ENCODE measurements around the gene RHEB. TPM values are rescaled to one million over a fixed set of nuclear protein-coding genes. Genes with fewer than 3 reads are reported as not detected.

Gene RHEB
- total and polyA plus RNA-seq, 2 experiments from 2014 or later: 101 to 239 TPM

DNA sequence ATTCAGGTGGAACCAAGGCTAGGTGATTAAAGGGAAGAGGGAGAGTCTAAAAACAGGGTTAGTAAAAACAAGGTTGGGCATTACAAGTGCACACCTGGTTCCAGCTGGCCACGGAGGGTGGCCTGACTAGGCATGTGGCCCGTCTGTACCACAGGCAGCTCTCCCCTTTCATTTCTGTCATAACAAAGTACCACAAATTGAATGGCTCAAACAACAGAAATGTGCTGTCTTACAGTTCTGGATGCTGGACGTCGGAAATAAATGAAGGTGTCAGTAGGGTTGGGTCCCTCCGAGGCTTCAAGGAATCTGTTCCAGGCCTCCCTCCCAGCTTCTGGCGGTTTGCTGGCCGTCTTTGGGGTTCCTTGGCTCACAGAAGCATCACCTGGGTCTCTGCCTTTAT is 96.5 kb downstream of the RHEB start:
- Mint-ChIP-seq H3K4me3 (no peak overlapping the region), H3K27ac (no peak overlapping the region), H3K9me3 (peaks cover 37% of the 10 kb centered on the region), H3K27me3 (ENCODE audit: insufficient read depth, low read depth, poor library complexity) (peaks cover 7% of the 10 kb centered on the region), H3K4me1 (peaks cover 6% of the 10 kb centered on the region), H3K36me3 (ENCODE audit: low read depth) (peaks cover 14% of the 10 kb centered on the region; the same call in 2 of the 3 replicates)
- Histone ChIP-seq H3K4me3 (no peak overlapping the region), H3K4me2 (no peak overlapping the region), H3K27me3 (ENCODE audit: insufficient read depth) (no peaks in the 10 kb centered on the region), H3K4me1 (ENCODE audit: insufficient read depth) (peaks cover 4% of the 10 kb centered on the region), H3F3A (replicated peaks; ENCODE audit: low read depth) (no peaks in the 10 kb centered on the region), H3K79me2 (replicated peaks; ENCODE audit: insufficient read depth) (no peaks in the 10 kb centered on the region), H3K27ac (ENCODE audit: low read depth) (no peak overlapping the region), H4K20me1 (replicated peaks; ENCODE audit: insufficient read depth) (no peaks in the 10 kb centered on the region), H2AFZ (no peak overlapping the region), H3K9me2 (ENCODE audit: insufficient read depth) (no peaks in the 10 kb centered on the region), H3K36me3 (ENCODE audit: insufficient read depth) (no peaks in the 10 kb centered on the region; the same call in 1 of the 2 replicates)
- DNase-seq (ENCODE audit: low spot score) (no peak), ATAC-seq (no peak)
- TF ChIP-seq CREB1 (CRISPR knock-in tag; IDR thresholded peaks at IDR 0.05; ENCODE audit: low read depth) (no peak), JUNB (IDR thresholded peaks at IDR 0.05; ENCODE audit: unreplicated experiment) (no peak), CTCF (conservative IDR thresholded peaks at IDR 0.05; ENCODE audit: low read depth in 2 of 2) (no peak), ZNF114 (CRISPR knock-in tag; IDR thresholded peaks at IDR 0.05) (no peak), NANOG (IDR thresholded peaks at IDR 0.05; ENCODE audit: borderline replicate concordance) (no peak), POLR2AphosphoS5 (IDR thresholded peaks at IDR 0.05; ENCODE audit: low read depth) (no peak), EZH2phosphoT487 (IDR thresholded peaks at IDR 0.05; ENCODE audit: unreplicated experiment) (no peak), STAT1 (IDR thresholded peaks at IDR 0.05; ENCODE audit: unreplicated experiment) (no peak)
- TF ChIP-seq, protein P1, sequence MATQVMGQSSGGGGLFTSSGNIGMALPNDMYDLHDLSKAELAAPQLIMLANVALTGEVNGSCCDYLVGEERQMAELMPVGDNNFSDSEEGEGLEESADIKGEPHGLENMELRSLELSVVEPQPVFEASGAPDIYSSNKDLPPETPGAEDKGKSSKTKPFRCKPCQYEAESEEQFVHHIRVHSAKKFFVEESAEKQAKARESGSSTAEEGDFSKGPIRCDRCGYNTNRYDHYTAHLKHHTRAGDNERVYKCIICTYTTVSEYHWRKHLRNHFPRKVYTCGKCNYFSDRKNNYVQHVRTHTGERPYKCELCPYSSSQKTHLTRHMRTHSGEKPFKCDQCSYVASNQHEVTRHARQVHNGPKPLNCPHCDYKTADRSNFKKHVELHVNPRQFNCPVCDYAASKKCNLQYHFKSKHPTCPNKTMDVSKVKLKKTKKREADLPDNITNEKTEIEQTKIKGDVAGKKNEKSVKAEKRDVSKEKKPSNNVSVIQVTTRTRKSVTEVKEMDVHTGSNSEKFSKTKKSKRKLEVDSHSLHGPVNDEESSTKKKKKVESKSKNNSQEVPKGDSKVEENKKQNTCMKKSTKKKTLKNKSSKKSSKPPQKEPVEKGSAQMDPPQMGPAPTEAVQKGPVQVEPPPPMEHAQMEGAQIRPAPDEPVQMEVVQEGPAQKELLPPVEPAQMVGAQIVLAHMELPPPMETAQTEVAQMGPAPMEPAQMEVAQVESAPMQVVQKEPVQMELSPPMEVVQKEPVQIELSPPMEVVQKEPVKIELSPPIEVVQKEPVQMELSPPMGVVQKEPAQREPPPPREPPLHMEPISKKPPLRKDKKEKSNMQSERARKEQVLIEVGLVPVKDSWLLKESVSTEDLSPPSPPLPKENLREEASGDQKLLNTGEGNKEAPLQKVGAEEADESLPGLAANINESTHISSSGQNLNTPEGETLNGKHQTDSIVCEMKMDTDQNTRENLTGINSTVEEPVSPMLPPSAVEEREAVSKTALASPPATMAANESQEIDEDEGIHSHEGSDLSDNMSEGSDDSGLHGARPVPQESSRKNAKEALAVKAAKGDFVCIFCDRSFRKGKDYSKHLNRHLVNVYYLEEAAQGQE (IDR thresholded peaks at IDR 0.05; ENCODE audit: unreplicated experiment): no peak
- TF ChIP-seq, protein P2, sequence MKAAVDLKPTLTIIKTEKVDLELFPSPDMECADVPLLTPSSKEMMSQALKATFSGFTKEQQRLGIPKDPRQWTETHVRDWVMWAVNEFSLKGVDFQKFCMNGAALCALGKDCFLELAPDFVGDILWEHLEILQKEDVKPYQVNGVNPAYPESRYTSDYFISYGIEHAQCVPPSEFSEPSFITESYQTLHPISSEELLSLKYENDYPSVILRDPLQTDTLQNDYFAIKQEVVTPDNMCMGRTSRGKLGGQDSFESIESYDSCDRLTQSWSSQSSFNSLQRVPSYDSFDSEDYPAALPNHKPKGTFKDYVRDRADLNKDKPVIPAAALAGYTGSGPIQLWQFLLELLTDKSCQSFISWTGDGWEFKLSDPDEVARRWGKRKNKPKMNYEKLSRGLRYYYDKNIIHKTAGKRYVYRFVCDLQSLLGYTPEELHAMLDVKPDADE (IDR thresholded peaks at IDR 0.05): no peak

DNA sequence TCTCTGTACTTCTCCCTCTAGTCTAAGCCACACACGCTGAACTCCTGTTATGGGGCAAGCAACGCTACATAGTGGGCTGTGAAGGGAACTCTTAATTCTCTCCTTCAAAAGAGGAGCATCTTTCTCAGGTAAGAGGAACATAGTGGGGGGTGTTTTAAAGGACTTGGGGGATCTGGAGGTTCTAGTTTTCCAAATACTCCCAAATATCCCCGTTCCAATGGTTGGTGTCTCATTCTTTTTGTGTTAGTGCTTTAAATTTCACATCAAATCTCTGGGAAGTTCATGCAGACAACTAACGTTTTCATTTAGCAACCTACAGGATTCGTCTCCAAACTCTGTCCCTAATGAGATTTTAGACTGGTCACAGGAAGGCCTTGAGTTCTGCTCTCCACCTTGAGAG is 97.5 kb downstream of the RHEB start:
- no peaks in the 10 kb centered on the region for H3F3A ChIP-seq (replicated peaks; ENCODE audit: low read depth)
- H3K27ac Mint-ChIP-seq: no peak overlapping the region
- H3K79me2 ChIP-seq (replicated peaks; ENCODE audit: insufficient read depth): no peaks in the 10 kb centered on the region
- peaks cover 10% of the 10 kb centered on the region for H3K27me3 Mint-ChIP-seq (ENCODE audit: insufficient read depth, low read depth, poor library complexity)
- no peaks in the 10 kb centered on the region for H3K36me3 ChIP-seq (ENCODE audit: insufficient read depth)
- TF ChIP-seq EZH2phosphoT487 (IDR thresholded peaks at IDR 0.05; ENCODE audit: unreplicated experiment): no peak
- TF ChIP-seq NANOG (IDR thresholded peaks at IDR 0.05; ENCODE audit: borderline replicate concordance): no peak
- no peak for TF ChIP-seq STAT1 (IDR thresholded peaks at IDR 0.05; ENCODE audit: unreplicated experiment)
- no peak for TF ChIP-seq JUNB (IDR thresholded peaks at IDR 0.05; ENCODE audit: unreplicated experiment)
- TF ChIP-seq CTCF (conservative IDR thresholded peaks at IDR 0.05; ENCODE audit: low read depth in 2 of 2): no peak
- TF ChIP-seq ZNF114 (CRISPR knock-in tag; IDR thresholded peaks at IDR 0.05): no peak
- no peak for TF ChIP-seq POLR2AphosphoS5 (IDR thresholded peaks at IDR 0.05; ENCODE audit: low read depth)
- TF ChIP-seq EZH2 (IDR thresholded peaks at IDR 0.05; ENCODE audit: low read depth, unreplicated experiment): no peak
- no peak for TF ChIP-seq CREB1 (CRISPR knock-in tag; IDR thresholded peaks at IDR 0.05; ENCODE audit: low read depth)
- peaks cover 4% of the 10 kb centered on the region; the same call in 1 of the 2 replicates for H3K27me3 ChIP-seq (ENCODE audit: insufficient read depth)
- no peaks in the 10 kb centered on the region for H3K4me1 Mint-ChIP-seq
- peaks cover 37% of the 10 kb centered on the region for H3K9me3 Mint-ChIP-seq
- H3K4me2 ChIP-seq: no peak overlapping the region
- ATAC-seq (no peak), DNase-seq (ENCODE audit: low spot score) (no peak)
- no peak overlapping the region for H3K4me3 ChIP-seq
- no peak overlapping the region for H3K4me3 Mint-ChIP-seq
- H3K9me2 ChIP-seq (ENCODE audit: insufficient read depth): no peaks in the 10 kb centered on the region
- peaks cover 17% of the 10 kb centered on the region; the same call in 2 of the 3 replicates for H3K36me3 Mint-ChIP-seq (ENCODE audit: low read depth)
- H3K27ac ChIP-seq (ENCODE audit: low read depth): no peak overlapping the region
- H4K20me1 ChIP-seq (replicated peaks; ENCODE audit: insufficient read depth): no peaks in the 10 kb centered on the region
- no peak overlapping the region for H2AFZ ChIP-seq
- H3K4me1 ChIP-seq (ENCODE audit: insufficient read depth): no peaks in the 10 kb centered on the region

Data from GM23338 (cell line).